HEK293 (cell line): ENCODE results near the gene B4GALNT2.

ENCODE experiments used
- HOXA7 ChIP-seq: sonication (generic); formaldehyde crosslinking; IDR thresholded peaks from 2 replicates; pipeline ENCODE4 v1.8.1; 2022; ENCODE audit warnings: missing genetic modification reagents, borderline replicate concordance
- KLF16 ChIP-seq: fragments of 450-650 bp; formaldehyde crosslinking; IDR thresholded peaks from 2 replicates; pipeline ENCODE4 v1.5.1; 2017; ENCODE audit warnings: missing biosample characterization, missing genetic modification characterization
- KLF8 ChIP-seq: fragments of 450-650 bp; formaldehyde crosslinking; IDR thresholded peaks from 2 replicates; pipeline ENCODE4 v1.5.1; 2016; ENCODE audit warnings: missing biosample characterization, missing genetic modification characterization
- SP3 ChIP-seq: fragments of 450-650 bp; formaldehyde crosslinking; IDR thresholded peaks from 2 replicates; pipeline ENCODE4 v1.5.1; 2016; ENCODE audit warnings: missing biosample characterization, missing genetic modification characterization
- SP7 ChIP-seq: fragments of 450-650 bp; formaldehyde crosslinking; IDR thresholded peaks from 2 replicates; pipeline ENCODE4 v1.5.1; 2016; ENCODE audit warnings: missing biosample characterization, missing genetic modification characterization
- ZBTB1 ChIP-seq: fragments of 450-650 bp; formaldehyde crosslinking; IDR thresholded peaks from 2 replicates; pipeline ENCODE4 v1.5.1; 2016; ENCODE audit warnings: missing biosample characterization, missing genetic modification characterization
- ZBTB48 ChIP-seq: fragments of 450-650 bp; formaldehyde crosslinking; IDR thresholded peaks from 2 replicates; pipeline ENCODE4 v1.5.1; 2016; ENCODE audit warnings: missing biosample characterization, missing genetic modification characterization
- ZBTB7A ChIP-seq: fragments of 450-650 bp; formaldehyde crosslinking; IDR thresholded peaks from 2 replicates; pipeline ENCODE4 v1.5.1; 2016; ENCODE audit warnings: low read depth, missing biosample characterization, missing genetic modification characterization
- ZEB2 ChIP-seq: fragments of 450-650 bp; formaldehyde crosslinking; IDR thresholded peaks from 2 replicates; pipeline ENCODE4 v1.5.1; 2016; ENCODE audit warnings: missing biosample characterization, missing genetic modification characterization
- ZNF2 ChIP-seq: fragments of 450-650 bp; formaldehyde crosslinking; IDR thresholded peaks from 2 replicates; pipeline ENCODE4 v1.5.1; 2016; ENCODE audit warnings: missing biosample characterization, missing genetic modification characterization
- ZNF248 ChIP-seq: fragments of 450-650 bp; formaldehyde crosslinking; IDR thresholded peaks from 2 replicates; pipeline ENCODE4 v1.5.1; 2017; ENCODE audit warnings: missing biosample characterization, missing genetic modification characterization
- ZNF335 ChIP-seq: fragments of 450-650 bp; formaldehyde crosslinking; conservative IDR thresholded peaks from 2 replicates; pipeline ENCODE4 v1.5.1; 2016; ENCODE audit warnings: missing biosample characterization, missing genetic modification characterization
- ZNF350 ChIP-seq: fragments of 450-650 bp; formaldehyde crosslinking; IDR thresholded peaks from 2 replicates; pipeline ENCODE4 v1.5.0; 2017; ENCODE audit warnings: missing biosample characterization, mild to moderate bottlenecking, missing genetic modification characterization
- ZNF510 ChIP-seq: fragments of 450-650 bp; formaldehyde crosslinking; IDR thresholded peaks from 2 replicates; pipeline ENCODE4 v1.5.1; 2018; ENCODE audit warnings: mild to moderate bottlenecking, missing genetic modification characterization, missing biosample characterization; ENCODE audit not compliant: insufficient replicate concordance
- ZNF549 ChIP-seq: fragments of 450-650 bp; IDR thresholded peaks from 2 replicates; pipeline ENCODE4 v1.5.1; 2018; ENCODE audit warnings: missing biosample characterization, missing genetic modification characterization, mild to moderate bottlenecking, inconsistent platforms, moderate library complexity
- ZNF555 ChIP-seq: fragments of 450-650 bp; formaldehyde crosslinking; conservative IDR thresholded peaks from 2 replicates; pipeline ENCODE4 v1.5.1; 2017; ENCODE audit warnings: missing biosample characterization, mild to moderate bottlenecking, missing genetic modification characterization, inconsistent platforms
- ZNF600 ChIP-seq: fragments of 450-650 bp; formaldehyde crosslinking; IDR thresholded peaks from 2 replicates; pipeline ENCODE4 v1.5.1; 2016; ENCODE audit warnings: missing biosample characterization, missing genetic modification characterization
- ZNF76 ChIP-seq: fragments of 450-650 bp; formaldehyde crosslinking; IDR thresholded peaks from 2 replicates; pipeline ENCODE4; 2016; ENCODE audit warnings: low read depth, missing biosample characterization, missing genetic modification characterization, borderline replicate concordance
- ZNF776 ChIP-seq: fragments of 450-650 bp; formaldehyde crosslinking; IDR thresholded peaks from 2 replicates; pipeline ENCODE4 v1.5.0; 2017; ENCODE audit warnings: missing biosample characterization, missing genetic modification characterization, borderline replicate concordance
- TF ChIP-seq, protein P1 (sequence below): fragments of 450-650 bp; formaldehyde crosslinking; conservative IDR thresholded peaks from 2 replicates; pipeline ENCODE4 v1.5.1; 2016; ENCODE audit warnings: low read depth, missing biosample characterization, missing genetic modification characterization
- TF ChIP-seq, protein P2 (sequence below): fragments of 450-650 bp; formaldehyde crosslinking; IDR thresholded peaks from 2 replicates; pipeline ENCODE4 v1.5.1; 2016; ENCODE audit warnings: missing biosample characterization, missing genetic modification characterization
- TF ChIP-seq, protein P3 (sequence below): fragments of 450-650 bp; formaldehyde crosslinking; IDR thresholded peaks from 2 replicates; pipeline ENCODE4 v1.5.1; 2016; ENCODE audit warnings: missing biosample characterization, missing genetic modification characterization
- TF ChIP-seq, protein P4 (sequence below): fragments of 450-650 bp; formaldehyde crosslinking; IDR thresholded peaks from 2 replicates; pipeline ENCODE4 v1.5.1; 2016; ENCODE audit warnings: missing biosample characterization, missing genetic modification characterization, borderline replicate concordance
- TF ChIP-seq, protein P5 (sequence below): IDR thresholded peaks from 2 replicates; pipeline ENCODE4 v1.6.1; 2011; ENCODE audit warnings: mild to moderate bottlenecking, low read depth, low read length, borderline replicate concordance

Gene B4GALNT2

DNA sequence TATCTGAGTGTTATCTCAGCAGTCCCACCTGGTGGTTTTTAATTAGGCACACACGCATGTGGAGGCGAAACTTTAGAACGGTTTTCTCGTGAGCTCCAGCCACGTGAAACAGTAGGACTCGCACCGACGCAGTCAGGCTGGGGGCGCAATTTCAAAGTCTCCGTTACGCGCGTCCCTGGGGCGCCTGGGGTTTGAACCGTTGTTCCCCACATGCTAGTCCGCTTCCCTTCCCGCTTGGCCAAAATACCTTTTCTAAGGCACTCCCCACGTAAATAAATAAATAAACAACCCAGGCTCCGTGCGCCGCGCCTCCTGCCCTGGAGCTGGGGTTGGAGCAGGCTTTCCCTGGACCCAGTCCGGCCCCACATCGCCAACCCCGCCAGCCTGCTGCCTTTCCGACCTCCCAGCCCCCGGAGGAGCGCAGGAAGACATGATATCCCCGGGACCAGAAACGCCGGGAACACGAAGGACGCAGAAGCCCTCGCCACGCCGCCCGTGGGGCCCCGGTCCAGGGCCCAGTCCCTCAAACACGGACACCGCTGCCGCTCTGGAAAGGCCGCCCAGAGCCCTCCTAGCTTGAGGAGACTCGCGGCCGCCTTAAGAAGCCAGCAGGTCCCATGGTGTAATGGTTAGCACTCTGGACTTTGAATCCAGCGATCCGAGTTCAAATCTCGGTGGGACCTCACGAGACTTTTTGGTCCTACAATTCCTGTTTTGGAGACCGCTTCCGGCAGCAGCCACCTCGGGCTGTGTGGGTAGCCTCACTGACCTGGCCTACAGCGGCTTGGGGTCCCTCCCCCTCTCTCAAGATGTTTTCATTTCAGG, 59.6 kb downstream of the B4GALNT2 start (continued):
- TF ChIP-seq, protein P1, sequence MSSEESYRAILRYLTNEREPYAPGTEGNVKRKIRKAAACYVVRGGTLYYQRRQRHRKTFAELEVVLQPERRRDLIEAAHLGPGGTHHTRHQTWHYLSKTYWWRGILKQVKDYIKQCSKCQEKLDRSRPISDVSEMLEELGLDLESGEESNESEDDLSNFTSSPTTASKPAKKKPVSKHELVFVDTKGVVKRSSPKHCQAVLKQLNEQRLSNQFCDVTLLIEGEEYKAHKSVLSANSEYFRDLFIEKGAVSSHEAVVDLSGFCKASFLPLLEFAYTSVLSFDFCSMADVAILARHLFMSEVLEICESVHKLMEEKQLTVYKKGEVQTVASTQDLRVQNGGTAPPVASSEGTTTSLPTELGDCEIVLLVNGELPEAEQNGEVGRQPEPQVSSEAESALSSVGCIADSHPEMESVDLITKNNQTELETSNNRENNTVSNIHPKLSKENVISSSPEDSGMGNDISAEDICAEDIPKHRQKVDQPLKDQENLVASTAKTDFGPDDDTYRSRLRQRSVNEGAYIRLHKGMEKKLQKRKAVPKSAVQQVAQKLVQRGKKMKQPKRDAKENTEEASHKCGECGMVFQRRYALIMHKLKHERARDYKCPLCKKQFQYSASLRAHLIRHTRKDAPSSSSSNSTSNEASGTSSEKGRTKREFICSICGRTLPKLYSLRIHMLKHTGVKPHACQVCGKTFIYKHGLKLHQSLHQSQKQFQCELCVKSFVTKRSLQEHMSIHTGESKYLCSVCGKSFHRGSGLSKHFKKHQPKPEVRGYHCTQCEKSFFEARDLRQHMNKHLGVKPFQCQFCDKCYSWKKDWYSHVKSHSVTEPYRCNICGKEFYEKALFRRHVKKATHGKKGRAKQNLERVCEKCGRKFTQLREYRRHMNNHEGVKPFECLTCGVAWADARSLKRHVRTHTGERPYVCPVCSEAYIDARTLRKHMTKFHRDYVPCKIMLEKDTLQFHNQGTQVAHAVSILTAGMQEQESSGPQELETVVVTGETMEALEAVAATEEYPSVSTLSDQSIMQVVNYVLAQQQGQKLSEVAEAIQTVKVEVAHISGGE (tag by site-specific recombination) = peak; percentile 74
- TF ChIP-seq, protein P2, sequence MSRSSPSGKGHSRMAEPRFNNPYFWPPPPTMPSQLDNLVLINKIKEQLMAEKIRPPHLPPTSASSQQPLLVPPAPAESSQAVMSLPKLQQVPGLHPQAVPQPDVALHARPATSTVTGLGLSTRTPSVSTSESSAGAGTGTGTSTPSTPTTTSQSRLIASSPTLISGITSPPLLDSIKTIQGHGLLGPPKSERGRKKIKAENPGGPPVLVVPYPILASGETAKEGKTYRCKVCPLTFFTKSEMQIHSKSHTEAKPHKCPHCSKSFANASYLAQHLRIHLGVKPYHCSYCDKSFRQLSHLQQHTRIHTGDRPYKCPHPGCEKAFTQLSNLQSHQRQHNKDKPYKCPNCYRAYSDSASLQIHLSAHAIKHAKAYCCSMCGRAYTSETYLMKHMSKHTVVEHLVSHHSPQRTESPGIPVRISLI = no peak
- peak; percentile 96 for TF ChIP-seq ZNF2 (tag by site-specific recombination)
- TF ChIP-seq SP3 (tag by site-specific recombination) = no peak
- no peak for TF ChIP-seq ZNF350 (tag by site-specific recombination)
- TF ChIP-seq, protein P3, sequence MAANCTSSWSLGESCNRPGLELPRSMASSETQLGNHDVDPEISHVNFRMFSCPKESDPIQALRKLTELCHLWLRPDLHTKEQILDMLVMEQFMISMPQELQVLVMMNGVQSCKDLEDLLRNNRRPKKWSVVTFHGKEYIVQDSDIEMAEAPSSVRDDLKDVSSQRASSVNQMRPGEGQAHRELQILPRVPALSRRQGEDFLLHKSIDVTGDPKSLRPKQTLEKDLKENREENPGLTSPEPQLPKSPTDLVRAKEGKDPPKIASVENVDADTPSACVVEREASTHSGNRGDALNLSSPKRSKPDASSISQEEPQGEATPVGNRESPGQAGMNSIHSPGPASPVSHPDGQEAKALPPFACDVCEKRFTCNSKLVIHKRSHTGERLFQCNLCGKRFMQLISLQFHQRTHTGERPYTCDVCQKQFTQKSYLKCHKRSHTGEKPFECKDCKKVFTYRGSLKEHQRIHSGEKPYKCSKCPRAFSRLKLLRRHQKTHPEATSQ (tag by site-specific recombination) = peak; percentile 66; the same call in 1 of the 2 replicates
- no peak for TF ChIP-seq ZNF555 (tag by site-specific recombination)
- peak; percentile 91 for TF ChIP-seq ZEB2
- peak; percentile 92 for TF ChIP-seq ZNF335 (tag by site-specific recombination)
- TF ChIP-seq KLF8 (tag by site-specific recombination) = peak; percentile 87
- peak; percentile 96 for TF ChIP-seq ZNF600 (tag by site-specific recombination)
- TF ChIP-seq ZNF510 (tag by site-specific recombination) = no peak
- TF ChIP-seq, protein P4, sequence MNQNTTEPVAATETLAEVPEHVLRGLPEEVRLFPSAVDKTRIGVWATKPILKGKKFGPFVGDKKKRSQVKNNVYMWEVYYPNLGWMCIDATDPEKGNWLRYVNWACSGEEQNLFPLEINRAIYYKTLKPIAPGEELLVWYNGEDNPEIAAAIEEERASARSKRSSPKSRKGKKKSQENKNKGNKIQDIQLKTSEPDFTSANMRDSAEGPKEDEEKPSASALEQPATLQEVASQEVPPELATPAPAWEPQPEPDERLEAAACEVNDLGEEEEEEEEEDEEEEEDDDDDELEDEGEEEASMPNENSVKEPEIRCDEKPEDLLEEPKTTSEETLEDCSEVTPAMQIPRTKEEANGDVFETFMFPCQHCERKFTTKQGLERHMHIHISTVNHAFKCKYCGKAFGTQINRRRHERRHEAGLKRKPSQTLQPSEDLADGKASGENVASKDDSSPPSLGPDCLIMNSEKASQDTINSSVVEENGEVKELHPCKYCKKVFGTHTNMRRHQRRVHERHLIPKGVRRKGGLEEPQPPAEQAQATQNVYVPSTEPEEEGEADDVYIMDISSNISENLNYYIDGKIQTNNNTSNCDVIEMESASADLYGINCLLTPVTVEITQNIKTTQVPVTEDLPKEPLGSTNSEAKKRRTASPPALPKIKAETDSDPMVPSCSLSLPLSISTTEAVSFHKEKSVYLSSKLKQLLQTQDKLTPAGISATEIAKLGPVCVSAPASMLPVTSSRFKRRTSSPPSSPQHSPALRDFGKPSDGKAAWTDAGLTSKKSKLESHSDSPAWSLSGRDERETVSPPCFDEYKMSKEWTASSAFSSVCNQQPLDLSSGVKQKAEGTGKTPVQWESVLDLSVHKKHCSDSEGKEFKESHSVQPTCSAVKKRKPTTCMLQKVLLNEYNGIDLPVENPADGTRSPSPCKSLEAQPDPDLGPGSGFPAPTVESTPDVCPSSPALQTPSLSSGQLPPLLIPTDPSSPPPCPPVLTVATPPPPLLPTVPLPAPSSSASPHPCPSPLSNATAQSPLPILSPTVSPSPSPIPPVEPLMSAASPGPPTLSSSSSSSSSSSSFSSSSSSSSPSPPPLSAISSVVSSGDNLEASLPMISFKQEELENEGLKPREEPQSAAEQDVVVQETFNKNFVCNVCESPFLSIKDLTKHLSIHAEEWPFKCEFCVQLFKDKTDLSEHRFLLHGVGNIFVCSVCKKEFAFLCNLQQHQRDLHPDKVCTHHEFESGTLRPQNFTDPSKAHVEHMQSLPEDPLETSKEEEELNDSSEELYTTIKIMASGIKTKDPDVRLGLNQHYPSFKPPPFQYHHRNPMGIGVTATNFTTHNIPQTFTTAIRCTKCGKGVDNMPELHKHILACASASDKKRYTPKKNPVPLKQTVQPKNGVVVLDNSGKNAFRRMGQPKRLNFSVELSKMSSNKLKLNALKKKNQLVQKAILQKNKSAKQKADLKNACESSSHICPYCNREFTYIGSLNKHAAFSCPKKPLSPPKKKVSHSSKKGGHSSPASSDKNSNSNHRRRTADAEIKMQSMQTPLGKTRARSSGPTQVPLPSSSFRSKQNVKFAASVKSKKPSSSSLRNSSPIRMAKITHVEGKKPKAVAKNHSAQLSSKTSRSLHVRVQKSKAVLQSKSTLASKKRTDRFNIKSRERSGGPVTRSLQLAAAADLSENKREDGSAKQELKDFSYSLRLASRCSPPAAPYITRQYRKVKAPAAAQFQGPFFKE = peak; percentile 81; the same call in 1 of the 2 replicates
- TF ChIP-seq ZBTB48 (tag by site-specific recombination) = peak; percentile 94
- TF ChIP-seq ZNF549 (tag by site-specific recombination) = no peak
- no peak for TF ChIP-seq ZNF776 (tag by site-specific recombination)
- peak; percentile 69; the same call in 1 of the 2 replicates for TF ChIP-seq ZBTB7A (tag by site-specific recombination)
- TF ChIP-seq KLF16 (tag by site-specific recombination) = peak; percentile 79
- no peak for TF ChIP-seq ZNF248 (tag by site-specific recombination)
- peak; percentile 76 for TF ChIP-seq ZNF76 (tag by site-specific recombination)
- peak; percentile 74 for TF ChIP-seq SP7
- TF ChIP-seq HOXA7 (CRISPR knock-in tag) = no peak
- 0 out of 2 replicates have a peak, but pooled peaks have one; percentile 10 for TF ChIP-seq ZBTB1
- TF ChIP-seq, protein P5, sequence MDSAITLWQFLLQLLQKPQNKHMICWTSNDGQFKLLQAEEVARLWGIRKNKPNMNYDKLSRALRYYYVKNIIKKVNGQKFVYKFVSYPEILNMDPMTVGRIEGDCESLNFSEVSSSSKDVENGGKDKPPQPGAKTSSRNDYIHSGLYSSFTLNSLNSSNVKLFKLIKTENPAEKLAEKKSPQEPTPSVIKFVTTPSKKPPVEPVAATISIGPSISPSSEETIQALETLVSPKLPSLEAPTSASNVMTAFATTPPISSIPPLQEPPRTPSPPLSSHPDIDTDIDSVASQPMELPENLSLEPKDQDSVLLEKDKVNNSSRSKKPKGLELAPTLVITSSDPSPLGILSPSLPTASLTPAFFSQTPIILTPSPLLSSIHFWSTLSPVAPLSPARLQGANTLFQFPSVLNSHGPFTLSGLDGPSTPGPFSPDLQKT = peak; percentile 38; the same call in 1 of the 2 replicates
